Tibial nerve (tissue), 4 donors: ENCODE data around the gene MSI2. TPM values are rescaled to one million over a fixed set of nuclear protein-coding genes. Genes with fewer than 3 reads are reported as not detected.

Experiments used
- DNase-seq, 2 donors: peaks; one replicate each; pipeline ENCODE4 v3.0.0-alpha.2; 2019; ENCODE audit warnings: low spot score in 2 of 2
- H3K27ac ChIP-seq, 4 donors: fragments of 200-600 bp; sonication (generic) in 3 of 4; one replicate each; pipeline ENCODE4 v1.5.1; 2017 to 2019; ENCODE audit warnings: mild to moderate bottlenecking in 1 of 4
- H3K27me3 ChIP-seq, 2 donors: fragments of 200-600 bp; sonication (generic) in 1 of 2; one replicate each; pipeline versions ENCODE4 v1.5.1 to v1.6.0; 2017 to 2019
- H3K36me3 ChIP-seq, 3 donors: fragments of 200-600 bp; sonication (generic); one replicate each; pipeline ENCODE4 v1.5.1; 2018 to 2019
- H3K4me1 ChIP-seq, 4 donors: fragments of 200-600 bp; sonication (generic) in 3 of 4; one replicate each; pipeline ENCODE4 v1.5.1; 2017 to 2019
- H3K4me3 ChIP-seq, 4 donors: fragments of 200-600 bp; sonication (generic) in 3 of 4; one replicate each; pipeline ENCODE4 v1.5.1; 2017 to 2019; ENCODE audit warnings: mild to moderate bottlenecking in 1 of 4, moderate library complexity in 1 of 4
- H3K9me3 ChIP-seq, 4 donors: fragments of 200-600 bp; sonication (generic) in 3 of 4; one replicate each; pipeline ENCODE4 v1.5.1; 2017 to 2019
- CTCF ChIP-seq, 5 experiments: fragments of 200-600 bp in 3 of 5; fragments of 450-650 bp in 2 of 5; sonication (generic) in 3 of 5; IDR thresholded peaks; one replicate each; pipeline ENCODE4 v1.5.1; 2016 to 2019; ENCODE audit warnings: antibody characterized with exemption in 5 of 5, mild to moderate bottlenecking in 3 of 5, moderate library complexity in 2 of 5
- EP300 ChIP-seq, 2 donors: sonication (generic); formaldehyde crosslinking; IDR thresholded peaks; one replicate each; pipeline ENCODE4 v1.6.1; 2017; ENCODE audit warnings: antibody characterized with exemption in 2 of 2, mild to moderate bottlenecking in 1 of 2
- POLR2A ChIP-seq, 2 donors: fragments of 450-650 bp; IDR thresholded peaks; one replicate each; pipeline ENCODE4 v1.6.1; 2017; ENCODE audit warnings: antibody characterized with exemption in 2 of 2, mild to moderate bottlenecking in 2 of 2, moderate library complexity in 2 of 2
- WGBS, 2 donors: methylation state at CpG; one replicate each; pipeline ENCODE4 v1.1.5; 2018; 5-methylcytosine and 5-hydroxymethylcytosine counted together
- total RNA-seq, 4 donors: library from RNA; depleted of rRNA; stranded (reverse); fragments of >200 nt; gene quantifications; one replicate each; pipeline ENCODE4 v1.1.0, GENCODE V29; 2016

Gene MSI2
- total RNA-seq, 4 donors from 2014 or later = 11.5 to 18.3 (median 14.2) TPM

- no peak for DNase-seq
- Histone ChIP-seq H3K4me1 (peaks cover 0 to 28% (median 2%) of the 10 kb centered on the region in 4 donors), H3K4me3 (peak overlapping the region in 2 of 4 donors; percentile 10 to 46), H3K27ac (peak overlapping the region; percentile 6 to 95 (median 79)), H3K36me3 (no peaks in the 10 kb centered on the region), H3K27me3 (no peaks in the 10 kb centered on the region), H3K9me3 (no peaks in the 10 kb centered on the region)
- 50 to 53% methylated on average over 14 of the region's 14 CpGs for whole genome bisulfite sequencing, 2 donors
- TF ChIP-seq CTCF (IDR thresholded peaks at IDR 0.05) = no peak
- TF ChIP-seq EP300 (IDR thresholded peaks at IDR 0.05) = no peak
- TF ChIP-seq POLR2A (IDR thresholded peaks at IDR 0.05) = no peak
Observed at GRCh38 chr17:57663326-57664070, 407.2 kb downstream of the MSI2 start.

- no peaks in the 10 kb centered on the region for H3K9me3 ChIP-seq
- WGBS, 2 donors = 66 to 73% methylated on average over 4 to 5 of the region's 5 CpGs
- H3K27ac ChIP-seq = peak overlapping the region in 2 of 4 donors; percentile 30 to 54
- no peak overlapping the region for H3K4me3 ChIP-seq
- no peak for DNase-seq
- peaks cover 0 to 28% (median 2%) of the 10 kb centered on the region in 4 donors for H3K4me1 ChIP-seq
- H3K36me3 ChIP-seq = no peaks in the 10 kb centered on the region
- TF ChIP-seq CTCF (IDR thresholded peaks at IDR 0.05) (no peak), EP300 (IDR thresholded peaks at IDR 0.05) (no peak), POLR2A (IDR thresholded peaks at IDR 0.05) (no peak)
- H3K27me3 ChIP-seq = no peaks in the 10 kb centered on the region
Observed at GRCh38 chr17:57665128-57665527, 408.8 kb downstream of the MSI2 start.

- peaks cover 0 to 28% (median 2%) of the 10 kb centered on the region in 4 donors for H3K4me1 ChIP-seq
- no peak for DNase-seq
- WGBS, 2 donors = 56 to 72% methylated on average over 4 of the region's 4 CpGs
Observed at GRCh38 chr17:57665696-57666095, 409.4 kb downstream of the MSI2 start.

GRCh38 chr17:57666201-57666870 is 410.0 kb downstream of the MSI2 start:
- Histone ChIP-seq H3K27me3 (no peaks in the 10 kb centered on the region), H3K36me3 (no peaks in the 10 kb centered on the region), H3K27ac (peak overlapping the region in 1 of 4 donors; percentile 2), H3K9me3 (no peaks in the 10 kb centered on the region), H3K4me1 (peaks cover 0 to 28% (median 2%) of the 10 kb centered on the region in 4 donors), H3K4me3 (no peak overlapping the region)
- DNase-seq = no peak
- TF ChIP-seq CTCF (IDR thresholded peaks at IDR 0.05) (no peak), EP300 (IDR thresholded peaks at IDR 0.05) (no peak), POLR2A (IDR thresholded peaks at IDR 0.05) (no peak)
- WGBS, 2 donors = 85 to 86% methylated on average over 5 of the region's 5 CpGs

More at GRCh38 chr17:57665696-57666095, 409.4 kb downstream of the MSI2 start:
- no peaks in the 10 kb centered on the region for H3K36me3 ChIP-seq
- peak overlapping the region in 2 of 4 donors; percentile 2 to 30 for H3K27ac ChIP-seq
- H3K9me3 ChIP-seq = no peaks in the 10 kb centered on the region
- no peak overlapping the region for H3K4me3 ChIP-seq
- no peaks in the 10 kb centered on the region for H3K27me3 ChIP-seq
- TF ChIP-seq EP300 (IDR thresholded peaks at IDR 0.05) = no peak
- TF ChIP-seq POLR2A (IDR thresholded peaks at IDR 0.05) = no peak
- no peak for TF ChIP-seq CTCF (IDR thresholded peaks at IDR 0.05)

- no peak overlapping the region for H3K27ac ChIP-seq
- H3K9me3 ChIP-seq = no peaks in the 10 kb centered on the region
- H3K36me3 ChIP-seq = no peaks in the 10 kb centered on the region
- peak in 1 of 2 donors; percentile 4 for DNase-seq
- H3K4me3 ChIP-seq = no peak overlapping the region
- no peaks in the 10 kb centered on the region for H3K27me3 ChIP-seq
- TF ChIP-seq EP300 (IDR thresholded peaks at IDR 0.05) = no peak
- TF ChIP-seq CTCF (IDR thresholded peaks at IDR 0.05) = no peak
- TF ChIP-seq POLR2A (IDR thresholded peaks at IDR 0.05) = no peak
- peaks cover 0 to 31% (median 5%) of the 10 kb centered on the region in 4 donors for H3K4me1 ChIP-seq
- WGBS, 2 donors = 72 to 86% methylated on average over 3 to 6 of the region's 6 CpGs
Observed at GRCh38 chr17:57666946-57667345, 410.6 kb downstream of the MSI2 start.
